ENCODE data around the gene SLC26A2.
"Not testable (repeated sequence)": the region's sequence is repeated elsewhere in the genome, so short reads cannot be mapped to it uniquely, and the experiment has no call there.

Gene SLC26A2

GRCh38 chr5:149931992-149932436 is 28.5 kb upstream of the SLC26A2 start:
- DNase-seq, result no peak
- H3K4me1 Mint-ChIP-seq (ENCODE audit: low read depth), result peaks cover 5% of the 10 kb centered on the region
- H3K4me3 Mint-ChIP-seq, result no peak overlapping the region
- H3K27me3 Mint-ChIP-seq, result peaks cover 33% of the 10 kb centered on the region
- no peaks in the 10 kb centered on the region for H3K9me3 Mint-ChIP-seq
- no peaks in the 10 kb centered on the region for H3K36me3 Mint-ChIP-seq (ENCODE audit: low read depth)
- H3K27ac Mint-ChIP-seq, result no peak overlapping the region

GRCh38 chr5:149932445-149933350 is 27.9 kb upstream of the SLC26A2 start:
- no peak for DNase-seq
- Mint-ChIP-seq H3K27me3 (peaks cover 37% of the 10 kb centered on the region), H3K4me1 (ENCODE audit: low read depth) (peaks cover 5% of the 10 kb centered on the region), H3K9me3 (no peaks in the 10 kb centered on the region), H3K27ac (no peak overlapping the region), H3K4me3 (no peak overlapping the region), H3K36me3 (ENCODE audit: low read depth) (no peaks in the 10 kb centered on the region)

GRCh38 chr5:149935431-149935901 is 25.1 kb upstream of the SLC26A2 start:
- H3K4me3 Mint-ChIP-seq, result no peak overlapping the region
- H3K36me3 Mint-ChIP-seq (ENCODE audit: low read depth), result no peaks in the 10 kb centered on the region
- DNase-seq, result no peak
- H3K27ac Mint-ChIP-seq, result no peak overlapping the region
- H3K9me3 Mint-ChIP-seq, result no peaks in the 10 kb centered on the region
- peaks cover 13% of the 10 kb centered on the region for H3K4me1 Mint-ChIP-seq (ENCODE audit: low read depth)
- peaks cover 34% of the 10 kb centered on the region for H3K27me3 Mint-ChIP-seq

- Mint-ChIP-seq H3K9me3 (no peaks in the 10 kb centered on the region), H3K4me1 (ENCODE audit: low read depth) (peaks cover 8% of the 10 kb centered on the region), H3K4me3 (no peak overlapping the region), H3K36me3 (ENCODE audit: low read depth) (no peaks in the 10 kb centered on the region), H3K27me3 (peaks cover 29% of the 10 kb centered on the region), H3K27ac (no peak overlapping the region)
- DNase-seq, result no peak
Observed at GRCh38 chr5:149936044-149936699, 24.4 kb upstream of the SLC26A2 start.

GRCh38 chr5:149936700-149937091 is 23.9 kb upstream of the SLC26A2 start:
- DNase-seq, result no peak
- Mint-ChIP-seq H3K27me3 (peaks cover 27% of the 10 kb centered on the region), H3K4me1 (ENCODE audit: low read depth) (peaks cover 8% of the 10 kb centered on the region), H3K9me3 (no peaks in the 10 kb centered on the region), H3K36me3 (ENCODE audit: low read depth) (no peaks in the 10 kb centered on the region), H3K27ac (no peak overlapping the region), H3K4me3 (no peak overlapping the region)

GRCh38 chr5:149937610-149938009 is 22.9 kb upstream of the SLC26A2 start:
- Mint-ChIP-seq H3K27me3 (peaks cover 19% of the 10 kb centered on the region), H3K4me3 (no peak overlapping the region), H3K36me3 (ENCODE audit: low read depth) (no peaks in the 10 kb centered on the region), H3K27ac (no peak overlapping the region), H3K9me3 (no peaks in the 10 kb centered on the region), H3K4me1 (ENCODE audit: low read depth) (peaks cover 8% of the 10 kb centered on the region)
- no peak for DNase-seq

- no peak for DNase-seq
- H3K4me1 Mint-ChIP-seq (ENCODE audit: low read depth), result peaks cover 8% of the 10 kb centered on the region
- H3K9me3 Mint-ChIP-seq, result no peaks in the 10 kb centered on the region
- peaks cover 19% of the 10 kb centered on the region for H3K27me3 Mint-ChIP-seq
- no peak overlapping the region for H3K4me3 Mint-ChIP-seq
- no peak overlapping the region for H3K27ac Mint-ChIP-seq
- H3K36me3 Mint-ChIP-seq (ENCODE audit: low read depth), result no peaks in the 10 kb centered on the region
Observed at GRCh38 chr5:149938279-149938678, 22.3 kb upstream of the SLC26A2 start.

- Mint-ChIP-seq H3K27me3 (peaks cover 17% of the 10 kb centered on the region), H3K4me3 (no peak overlapping the region), H3K27ac (no peak overlapping the region), H3K36me3 (ENCODE audit: low read depth) (no peaks in the 10 kb centered on the region), H3K9me3 (no peaks in the 10 kb centered on the region), H3K4me1 (ENCODE audit: low read depth) (peaks cover 8% of the 10 kb centered on the region)
- DNase-seq, result no peak
Observed at GRCh38 chr5:149938791-149939358, 21.7 kb upstream of the SLC26A2 start.

- no peak overlapping the region for H3K4me3 Mint-ChIP-seq
- H3K27ac Mint-ChIP-seq, result no peak overlapping the region
- H3K4me1 Mint-ChIP-seq (ENCODE audit: low read depth), result peaks cover 8% of the 10 kb centered on the region
- H3K27me3 Mint-ChIP-seq, result peaks cover 13% of the 10 kb centered on the region
- H3K9me3 Mint-ChIP-seq, result no peaks in the 10 kb centered on the region
- H3K36me3 Mint-ChIP-seq (ENCODE audit: low read depth), result no peaks in the 10 kb centered on the region
- no peak for DNase-seq
Observed at GRCh38 chr5:149939546-149939945, 21.0 kb upstream of the SLC26A2 start.

- Mint-ChIP-seq H3K9me3 (no peaks in the 10 kb centered on the region), H3K36me3 (ENCODE audit: low read depth) (no peaks in the 10 kb centered on the region), H3K4me3 (no peak overlapping the region), H3K27me3 (peaks cover 10% of the 10 kb centered on the region), H3K27ac (peak overlapping the region; percentile 16), H3K4me1 (ENCODE audit: low read depth) (peaks cover 8% of the 10 kb centered on the region)
- no peak for DNase-seq
Observed at GRCh38 chr5:149940077-149940574, 20.4 kb upstream of the SLC26A2 start.

GRCh38 chr5:149940941-149941644 is 19.5 kb upstream of the SLC26A2 start:
- no peak overlapping the region for H3K4me3 Mint-ChIP-seq
- H3K4me1 Mint-ChIP-seq (ENCODE audit: low read depth), result peaks cover 8% of the 10 kb centered on the region
- H3K36me3 Mint-ChIP-seq (ENCODE audit: low read depth), result no peaks in the 10 kb centered on the region
- H3K27ac Mint-ChIP-seq, result no peak overlapping the region
- peaks cover 10% of the 10 kb centered on the region for H3K27me3 Mint-ChIP-seq
- no peaks in the 10 kb centered on the region for H3K9me3 Mint-ChIP-seq
- no peak for DNase-seq

GRCh38 chr5:149941795-149942194 is 18.8 kb upstream of the SLC26A2 start:
- peaks cover 8% of the 10 kb centered on the region for H3K4me1 Mint-ChIP-seq (ENCODE audit: low read depth)
- H3K27me3 Mint-ChIP-seq, result peaks cover 10% of the 10 kb centered on the region
- H3K27ac Mint-ChIP-seq, result no peak overlapping the region
- H3K4me3 Mint-ChIP-seq, result no peak overlapping the region
- H3K36me3 Mint-ChIP-seq (ENCODE audit: low read depth), result no peaks in the 10 kb centered on the region
- no peak for DNase-seq
- no peaks in the 10 kb centered on the region for H3K9me3 Mint-ChIP-seq

GRCh38 chr5:149942199-149942598 is 18.4 kb upstream of the SLC26A2 start:
- H3K9me3 Mint-ChIP-seq, result no peaks in the 10 kb centered on the region
- H3K27me3 Mint-ChIP-seq, result peaks cover 6% of the 10 kb centered on the region
- no peak for DNase-seq
- H3K36me3 Mint-ChIP-seq (ENCODE audit: low read depth), result no peaks in the 10 kb centered on the region
- H3K4me1 Mint-ChIP-seq (ENCODE audit: low read depth), result peaks cover 8% of the 10 kb centered on the region
- no peak overlapping the region for H3K27ac Mint-ChIP-seq
- H3K4me3 Mint-ChIP-seq, result no peak overlapping the region

GRCh38 chr5:149942741-149943169 is 17.8 kb upstream of the SLC26A2 start:
- H3K9me3 Mint-ChIP-seq; H3K36me3 Mint-ChIP-seq (ENCODE audit: low read depth); H3K27ac Mint-ChIP-seq; H3K4me1 Mint-ChIP-seq (ENCODE audit: low read depth); DNase-seq; H3K27me3 Mint-ChIP-seq; H3K4me3 Mint-ChIP-seq: not testable (repeated sequence)

All from activated T-cell treated with anti-CD3 and anti-CD28 coated beads, Interleukin-2, amount 50 U/mL, for 24 hours (primary cell).